GM12878 (cell line): ENCODE results near the gene OFD1. TPM values are rescaled to one million over a fixed set of nuclear protein-coding genes. Genes with fewer than 3 reads are reported as not detected.

ENCODE experiments used
- ATAC-seq: fragments of 200-7000 bp; cut with Tn5 transposase; 3 replicates; pipeline ENCODE4 v1.9.1; 2020; ENCODE audit warnings: mild to moderate bottlenecking, moderate library complexity
- BruUV-seq: library from RNA; stranded (reverse); fragments of 400-500 nt; replicated peaks from 2 replicates; lab custom pipeline; 2021; lab: Mats Ljungman, UMichigan
- CTCF ChIA-PET: fragments of 300-600 bp; sonication (Branson Sonifier 250); formaldehyde crosslinking; extraction: SDS; loops from one replicate; lab custom pipeline; 2021; ENCODE audit warnings: inconsistent platforms; lab: Yijun Ruan, JAX
- POLR2A ChIA-PET: fragments of 350-600 bp; formaldehyde crosslinking; extraction: SDS; loops from one replicate; lab custom pipeline; 2021; ENCODE audit warnings: inconsistent platforms; lab: Charles Lee
- RAD21 ChIA-PET: fragments of 300-600 bp; sonication (Branson Sonifier 250); formaldehyde crosslinking; loops from one replicate; lab custom pipeline; 2023; ENCODE audit warnings: antibody characterized with exemption; ENCODE audit not compliant: unreplicated experiment; lab: Charles Lee
- SMC1A ChIA-PET: fragments of 300-600 bp; sonication (Branson Sonifier 250); formaldehyde crosslinking; loops from one replicate; lab custom pipeline; 2023; ENCODE audit not compliant: unreplicated experiment, uncharacterized antibody; lab: Charles Lee
- DNase-seq: peaks from one replicate; pipeline ENCODE4 v3.0.0-alpha.2; 2011; ENCODE audit warnings: low read depth, low spot score
- FAIRE-seq: peaks from 3 replicates; lab custom pipeline; 2011; peaks lifted over from hg19 to GRCh38; lab: Jason Lieb, UNC
- H2AFZ ChIP-seq: 2 replicates; pipeline ENCODE4 v1.6.0; 2011; ENCODE audit warnings: low read depth, low read length, control low read depth; ENCODE audit not compliant: control insufficient read depth
- H3K27ac ChIP-seq: 2 replicates; pipeline ENCODE4 v1.5.1; 2011; ENCODE audit warnings: control low read depth; ENCODE audit not compliant: control insufficient read depth, insufficient read depth
- H3K27me3 ChIP-seq, 2 experiments: replicated peaks in 1 of 2; 2 replicates each; pipeline versions ENCODE4 v1.6.0 to v1.6.1; 2011; ENCODE audit warnings: low read length in 1 of 2; ENCODE audit not compliant: control insufficient read depth in 2 of 2, insufficient read depth in 2 of 2
- H3K36me3 ChIP-seq, 2 experiments: 2 replicates each; pipeline ENCODE4 v1.5.1; 2011; ENCODE audit warnings: low read length in 1 of 2; ENCODE audit not compliant: control insufficient read depth in 2 of 2, insufficient read depth in 2 of 2
- H3K4me1 ChIP-seq: 2 replicates; pipeline ENCODE4 v1.6.1; 2011; ENCODE audit warnings: mild to moderate bottlenecking, low read length, moderate library complexity, mixed read lengths; ENCODE audit not compliant: control insufficient read depth, insufficient read depth
- H3K4me2 ChIP-seq: 2 replicates; pipeline ENCODE4 v1.6.0; 2011; ENCODE audit warnings: control low read depth; ENCODE audit not compliant: control insufficient read depth, insufficient read depth
- H3K4me3 ChIP-seq: fragments of 200-600 bp; sonication (generic); 2 replicates; pipeline ENCODE4 v1.5.1; 2016
- H3K79me2 ChIP-seq: 2 replicates; pipeline ENCODE4 v1.6.0; 2011; ENCODE audit warnings: low read length; ENCODE audit not compliant: control insufficient read depth, insufficient read depth
- H3K9ac ChIP-seq: 2 replicates; pipeline ENCODE4 v1.8.0; 2011; ENCODE audit warnings: low read length, control low read depth, mixed read lengths; ENCODE audit not compliant: control insufficient read depth, insufficient read depth
- H3K9me3 ChIP-seq: replicated peaks from 3 replicates; pipeline ENCODE4 v1.5.1; 2011; ENCODE audit warnings: mild to moderate bottlenecking, low read length; ENCODE audit not compliant: control insufficient read depth, insufficient read depth
- H4K20me1 ChIP-seq: 2 replicates; pipeline ENCODE4 v1.6.0; 2011; ENCODE audit not compliant: control insufficient read depth, insufficient read depth
- CBFB ChIP-seq: IDR thresholded peaks from 2 replicates; pipeline ENCODE4 v1.6.1; 2016; ENCODE audit warnings: antibody characterized with exemption, low read depth
- EP300 ChIP-seq, 2 experiments: fragments of 150-350 bp in 1 of 2; IDR thresholded peaks; 2 replicates each; pipeline ENCODE4 v1.6.1; 2011 to 2012; ENCODE audit warnings: low read depth in 2 of 2, low read length in 2 of 2, borderline replicate concordance in 1 of 2, improper control_type of control experiment in 1 of 2, inconsistent platforms in 1 of 2; ENCODE audit not compliant: control insufficient read depth in 1 of 2
- FOXK2 ChIP-seq: fragments of 450-650 bp; IDR thresholded peaks from 2 replicates; pipeline ENCODE4 v1.6.1; 2017; ENCODE audit warnings: mild to moderate bottlenecking, moderate library complexity
- IRF4 ChIP-seq: IDR thresholded peaks from 2 replicates; pipeline ENCODE4 v1.6.1; 2011; ENCODE audit warnings: low read depth, low read length
- IRF5 ChIP-seq: fragments of 450-650 bp; IDR thresholded peaks from 2 replicates; pipeline ENCODE4 v1.6.1; 2017; ENCODE audit warnings: borderline replicate concordance
- JUND ChIP-seq: IDR thresholded peaks from 2 replicates; pipeline ENCODE4 v1.6.1; 2012; ENCODE audit warnings: low read depth, mild to moderate bottlenecking, low read length, improper control_type of control experiment, moderate library complexity
- MEF2B ChIP-seq: fragments of 450-650 bp; IDR thresholded peaks from 2 replicates; pipeline ENCODE4 v1.6.1; 2018; ENCODE audit warnings: mild to moderate bottlenecking, moderate library complexity; ENCODE audit not compliant: partially characterized antibody, poor library complexity, severe bottlenecking
- POLR2AphosphoS5 ChIP-seq: IDR thresholded peaks from 2 replicates; pipeline ENCODE4 v1.6.1; 2011; ENCODE audit warnings: mild to moderate bottlenecking, low read length, inconsistent platforms
- RUNX3 ChIP-seq: IDR thresholded peaks from 2 replicates; pipeline ENCODE4 v1.6.1; 2012; ENCODE audit warnings: low read length, inconsistent platforms
- TBL1XR1 ChIP-seq: IDR thresholded peaks from 2 replicates; pipeline ENCODE4 v1.6.1; 2012; ENCODE audit warnings: low read depth, low read length, improper control_type of control experiment
- YBX1 ChIP-seq: fragments of 450-650 bp; IDR thresholded peaks from 2 replicates; pipeline ENCODE4 v1.6.1; 2016; ENCODE audit warnings: antibody characterized with exemption
- ZBTB33 ChIP-seq: fragments of 450-650 bp; IDR thresholded peaks from 2 replicates; pipeline ENCODE4 v1.6.1; 2017; ENCODE audit warnings: mild to moderate bottlenecking
- WGBS: methylation state at CpG from one replicate; pipeline ENCODE4 v1.1.6; 2016; ENCODE audit warnings: low lambda C conversion rate; ENCODE audit not compliant: insufficient replicate concordance, insufficient coverage; ENCODE audit errors: missing lambda C conversion rate; 5-methylcytosine and 5-hydroxymethylcytosine counted together
- in situ Hi-C: fragments of 300-500 bp; cut with MboI; formaldehyde crosslinking; loops from 9 replicates; pipeline ENCODE4 v1.14.3; 2018; ENCODE audit warnings: mixed read lengths
- intact Hi-C: fragments of 100-400 bp; cut with micrococcal nuclease; formaldehyde crosslinking; loops from one replicate; pipeline ENCODE4 v1.14.2; 2022; ENCODE audit not compliant: unreplicated experiment
- polyA plus RNA-seq, 11 experiments: library from polyadenylated mRNA; depleted of rRNA in 4 of 11; unstranded in 6 of 11; stranded (reverse) in 5 of 11; fragments of >200 nt; fragmentation: Nextera tagmentation in 4 of 11; fragmentation: Illumina TruSeq in 1 of 11; extraction: Ambion mirVana in 4 of 11; extraction: Trizol in 1 of 11; gene quantifications; 1 replicate in 1 of 11; 2 replicates in 10 of 11; pipeline versions ENCODE4 v1.2.1 to v1.2.3, GENCODE V29; 2011 to 2016; ENCODE audit warnings: inconsistent platforms in 2 of 11, missing spikeins in 2 of 11, low read depth in 1 of 11
- total RNA-seq, 4 experiments: library from RNA; depleted of rRNA in 3 of 4; stranded (reverse); fragments of >200 nt in 3 of 4; fragmentation: Illumina TruSeq in 1 of 4; extraction: Trizol in 1 of 4; gene quantifications; 2 replicates each; pipeline versions ENCODE4 v1.2.1 to v1.2.3, GENCODE V29; 2013 to 2021
- TF ChIP-seq, protein P1 (sequence below): fragments of 450-650 bp; IDR thresholded peaks from 2 replicates; pipeline ENCODE4 v1.6.1; 2018; ENCODE audit warnings: borderline replicate concordance, mild to moderate bottlenecking; ENCODE audit not compliant: partially characterized antibody
- TF ChIP-seq, protein P2 (sequence below): fragments of 450-650 bp; IDR thresholded peaks from 2 replicates; pipeline ENCODE4 v1.6.1; 2016; ENCODE audit warnings: mild to moderate bottlenecking

The OFD1 gene
- total and polyA plus RNA-seq, 10 of the 15 experiments (the other 5 are each of a cell fraction or from before 2014, with no cell fraction given): 22.4 to 77.2 (median 34.1) TPM

DNA sequence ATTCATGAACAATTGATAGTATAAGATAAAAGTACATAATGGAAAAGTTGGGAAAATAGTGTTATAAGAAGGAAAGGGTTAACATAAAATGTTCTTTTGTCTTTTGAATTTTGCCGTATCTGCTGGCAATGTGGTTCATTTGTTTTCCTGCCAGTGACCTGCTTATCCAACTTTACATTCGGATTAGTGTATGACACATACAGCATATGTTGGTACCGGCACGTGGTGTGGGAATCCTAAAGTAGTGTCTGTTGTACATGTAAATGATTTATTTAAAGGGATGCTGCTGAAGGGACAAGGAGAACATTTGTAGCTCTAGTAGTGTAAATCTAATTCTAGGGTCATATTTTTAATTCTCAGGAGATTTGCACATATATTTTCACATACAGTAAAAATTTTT is 34.2 kb upstream of the OFD1 start (continued):
- TF ChIP-seq POLR2AphosphoS5: no peak
- TF ChIP-seq YBX1: no peak
- no peak for TF ChIP-seq IRF4
- TF ChIP-seq FOXK2: no peak
- no peak for TF ChIP-seq RUNX3
- TF ChIP-seq EP300 (IDR thresholded peaks at IDR 0.05; ENCODE audit: borderline replicate concordance in 1 of 2, control insufficient read depth in 1 of 2, low read depth in 2 of 2, low read length in 2 of 2): no peak
- TF ChIP-seq JUND: no peak
- no peak for TF ChIP-seq MEF2B
- TF ChIP-seq TBL1XR1: no peak

- Histone ChIP-seq H4K20me1 (peaks cover 6% of the 10 kb centered on the region), H3K4me1 (peaks cover 24% of the 10 kb centered on the region), H3K9me3 (no peaks in the 10 kb centered on the region), H3K27me3 (no peaks in the 10 kb centered on the region), H3K4me3 (0 out of 2 replicates have a peak overlapping the region, but pooled peaks have one; percentile 5), H3K79me2 (peaks cover 90% of the 10 kb centered on the region), H2AFZ (no peak overlapping the region), H3K9ac (no peak overlapping the region; the same call in 1 of the 2 replicates), H3K4me2 (peak overlapping the region; percentile 53), H3K36me3 (peaks cover 3 to 4% of the 10 kb centered on the region in 2 experiments), H3K27ac (peak overlapping the region; percentile 62)
- intact Hi-C loops (no loop called here), in situ Hi-C loops (no loop called here)
- RAD21 ChIA-PET: interaction anchor here (0.9 to 2.7 kb wide), 9 partner anchors 8 to 39 kb away, joined by 3 to 8 read pairs (median 4); partner anchors contain the start of genes OFD1, RAB9A and TRAPPC2
- DNase-seq (no peak), FAIRE-seq (peak; percentile 49), ATAC-seq (no peak; the same call in 2 of the 3 replicates)
- WGBS: 37% methylated on average over 5 of the region's 5 CpGs
- SMC1A ChIA-PET: interaction anchor here (1.0 to 13.8 kb wide), 10 partner anchors 9 to 326 kb away, joined by 3 to 173 read pairs (median 4); partner anchors contain the start of genes OFD1 and TRAPPC2
- POLR2A ChIA-PET: interaction anchor here (0.7 to 1.0 kb wide), 2 partner anchors 14 to 30 kb away, joined by 3 read pairs; no protein-coding TSS in a partner anchor
- CTCF ChIA-PET: interaction anchor here (0.7 to 1.2 kb wide), 5 partner anchors 10 to 46 kb away, joined by 3 to 5 read pairs (median 3); partner anchors contain the start of genes OFD1 and TRAPPC2
- no TSS peak for BruUV-seq
- TF ChIP-seq, protein P1, sequence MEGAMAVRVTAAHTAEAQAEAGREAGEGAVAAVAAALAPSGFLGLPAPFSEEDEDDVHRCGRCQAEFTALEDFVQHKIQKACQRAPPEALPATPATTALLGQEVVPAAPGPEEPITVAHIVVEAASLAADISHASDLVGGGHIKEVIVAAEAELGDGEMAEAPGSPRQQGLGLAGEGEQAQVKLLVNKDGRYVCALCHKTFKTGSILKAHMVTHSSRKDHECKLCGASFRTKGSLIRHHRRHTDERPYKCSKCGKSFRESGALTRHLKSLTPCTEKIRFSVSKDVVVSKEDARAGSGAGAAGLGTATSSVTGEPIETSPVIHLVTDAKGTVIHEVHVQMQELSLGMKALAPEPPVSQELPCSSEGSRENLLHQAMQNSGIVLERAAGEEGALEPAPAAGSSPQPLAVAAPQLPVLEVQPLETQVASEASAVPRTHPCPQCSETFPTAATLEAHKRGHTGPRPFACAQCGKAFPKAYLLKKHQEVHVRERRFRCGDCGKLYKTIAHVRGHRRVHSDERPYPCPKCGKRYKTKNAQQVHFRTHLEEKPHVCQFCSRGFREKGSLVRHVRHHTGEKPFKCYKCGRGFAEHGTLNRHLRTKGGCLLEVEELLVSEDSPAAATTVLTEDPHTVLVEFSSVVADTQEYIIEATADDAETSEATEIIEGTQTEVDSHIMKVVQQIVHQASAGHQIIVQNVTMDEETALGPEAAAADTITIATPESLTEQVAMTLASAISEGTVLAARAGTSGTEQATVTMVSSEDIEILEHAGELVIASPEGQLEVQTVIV: no peak
- TF ChIP-seq IRF5: no peak
- TF ChIP-seq, protein P2, sequence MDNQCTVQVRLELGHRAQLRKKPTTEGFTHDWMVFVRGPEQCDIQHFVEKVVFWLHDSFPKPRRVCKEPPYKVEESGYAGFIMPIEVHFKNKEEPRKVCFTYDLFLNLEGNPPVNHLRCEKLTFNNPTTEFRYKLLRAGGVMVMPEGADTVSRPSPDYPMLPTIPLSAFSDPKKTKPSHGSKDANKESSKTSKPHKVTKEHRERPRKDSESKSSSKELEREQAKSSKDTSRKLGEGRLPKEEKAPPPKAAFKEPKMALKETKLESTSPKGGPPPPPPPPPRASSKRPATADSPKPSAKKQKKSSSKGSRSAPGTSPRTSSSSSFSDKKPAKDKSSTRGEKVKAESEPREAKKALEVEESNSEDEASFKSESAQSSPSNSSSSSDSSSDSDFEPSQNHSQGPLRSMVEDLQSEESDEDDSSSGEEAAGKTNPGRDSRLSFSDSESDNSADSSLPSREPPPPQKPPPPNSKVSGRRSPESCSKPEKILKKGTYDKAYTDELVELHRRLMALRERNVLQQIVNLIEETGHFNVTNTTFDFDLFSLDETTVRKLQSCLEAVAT: no peak
- TF ChIP-seq ZBTB33: no peak
- TF ChIP-seq CBFB: no peak
Measured at GRCh38 chrX:13702111-13702789, 32.3 kb upstream of the OFD1 start.
